AG09319 (cell line): Measurements from ENCODE around the gene VTI1A.
"Not testable (repeated sequence)": the region's sequence is repeated elsewhere in the genome, so short reads cannot be mapped to it uniquely, and the experiment has no call there.

Experiments used
- DNase-seq: peaks from one replicate; pipeline ENCODE4 v3.0.0-alpha.2; 2010; ENCODE audit warnings: low read depth; ENCODE audit errors: extremely low read depth
- CTCF ChIP-seq: IDR thresholded peaks from 2 replicates; pipeline ENCODE4 v1.5.1; 2011; ENCODE audit warnings: low read depth, mild to moderate bottlenecking, inconsistent platforms, low read length, moderate library complexity

The VTI1A gene

GRCh38 chr10:112587729-112588128 lies 140.7 kb downstream of the VTI1A start:
- no peak for DNase-seq
- TF ChIP-seq CTCF, result no peak

- no peak for TF ChIP-seq CTCF
- no peak for DNase-seq
Measured at GRCh38 chr10:112588225-112588990, 141.4 kb downstream of the VTI1A start.

DNA sequence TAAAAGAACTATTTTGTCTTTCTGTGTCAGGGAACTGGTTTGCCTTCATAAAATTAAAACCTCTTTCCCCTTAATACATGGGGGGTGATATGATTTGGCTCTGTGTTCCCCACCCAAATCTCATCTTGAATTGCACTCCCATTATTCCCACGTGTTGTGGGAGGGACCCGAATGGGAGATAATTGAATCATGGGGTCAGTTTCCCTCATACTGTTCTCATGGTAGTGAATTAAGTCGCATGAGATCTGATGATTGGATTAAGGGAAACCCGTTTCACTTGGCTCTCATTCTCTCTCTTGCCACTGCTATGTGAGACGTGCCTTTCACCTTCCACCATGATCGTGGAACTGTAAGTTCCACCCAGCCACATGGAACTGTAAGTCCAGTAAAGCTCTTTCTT lies 142.1 kb downstream of the VTI1A start:
- TF ChIP-seq CTCF, result no peak

GRCh38 chr10:112590786-112591185 lies 143.8 kb downstream of the VTI1A start:
- not testable (repeated sequence) for DNase-seq

More for the DNA sequence above, 142.1 kb downstream of the VTI1A start:
- no peak for DNase-seq

- DNase-seq, result no peak
- TF ChIP-seq CTCF, result no peak
Measured at GRCh38 chr10:112593023-112593422, 146.0 kb downstream of the VTI1A start.

DNA sequence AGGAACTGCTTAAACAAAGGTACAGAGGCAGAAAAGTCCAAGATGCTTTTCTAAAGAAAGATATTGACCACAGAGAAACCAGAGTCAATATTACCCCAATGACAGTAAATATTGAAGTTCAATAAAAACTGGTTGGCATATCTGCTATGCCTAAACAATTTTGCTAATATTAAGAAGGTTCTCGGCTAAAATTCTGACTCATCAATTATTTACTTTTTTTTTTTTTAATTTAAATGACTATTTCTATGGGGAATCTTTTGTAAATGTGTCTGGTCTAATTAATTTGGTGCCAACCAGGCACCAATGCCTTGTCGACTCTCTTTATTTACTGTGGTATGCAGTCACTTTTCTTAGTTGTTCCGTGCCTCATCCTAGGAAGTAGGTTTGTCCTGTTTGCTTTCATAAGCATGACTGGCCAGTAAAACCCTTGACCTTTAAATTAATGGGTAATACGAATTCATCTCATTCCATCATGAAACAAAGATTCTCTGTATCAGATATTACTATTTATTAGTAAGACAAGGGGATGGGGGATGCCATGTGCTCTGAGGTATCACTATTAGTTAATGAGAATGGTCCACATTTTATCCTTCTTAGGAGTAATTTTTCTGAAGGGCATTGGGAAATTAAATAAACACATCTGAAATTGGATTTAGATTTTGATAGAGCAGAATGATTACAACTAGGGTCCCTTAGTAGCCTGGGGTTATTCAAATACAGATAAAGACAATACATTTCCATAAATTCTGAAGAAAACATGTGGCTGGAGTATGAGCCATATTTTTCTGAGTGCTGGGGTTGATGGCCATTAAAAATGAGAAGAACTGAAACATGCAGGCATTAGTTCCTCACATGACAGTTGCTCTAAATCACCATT lies 154.4 kb downstream of the VTI1A start:
- no peak for TF ChIP-seq CTCF
- DNase-seq, result no peak

DNA sequence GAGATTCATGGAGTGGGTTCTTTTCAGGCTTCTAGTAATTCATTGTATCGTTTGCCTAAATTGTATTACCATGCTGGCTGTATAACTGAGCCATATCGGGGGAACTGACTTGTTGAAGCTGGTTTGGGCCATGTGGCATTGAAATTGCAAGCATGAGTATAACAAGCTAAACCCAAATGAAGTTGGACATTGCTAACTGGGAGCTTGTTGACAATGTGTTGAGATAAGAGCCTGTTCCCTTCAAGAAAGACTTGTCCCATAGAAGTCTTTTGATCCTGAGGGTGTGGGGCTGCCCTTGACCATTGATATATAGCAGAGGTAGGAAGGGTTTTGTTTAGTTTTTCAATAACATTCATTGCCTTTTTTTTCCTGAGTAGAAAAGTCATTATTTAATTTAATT lies 156.0 kb downstream of the VTI1A start:
- TF ChIP-seq CTCF, result no peak
- no peak for DNase-seq
